NCI-H1930 (cell line): ENCODE measurements around the gene AKNAD1.
"Not testable (repeated sequence)": the region's sequence is repeated elsewhere in the genome, so short reads cannot be mapped to it uniquely, and the experiment has no call there.

ENCODE experiments used
- DNase-seq, 2 experiments: peaks; one replicate each; lab custom pipeline; 2025; lab: John Stamatoyannopoulos, UW

AKNAD1 gene

GRCh38 chr1:108829498-108829916 lies 27.4 kb downstream of the AKNAD1 start:
- no peak for DNase-seq

- DNase-seq: peak; percentile 44 to 50
Observed at GRCh38 chr1:108828074-108828961, 28.6 kb downstream of the AKNAD1 start.

GRCh38 chr1:108826081-108826635 lies 30.7 kb downstream of the AKNAD1 start:
- DNase-seq: no peak

GRCh38 chr1:108824051-108824450 lies 32.8 kb downstream of the AKNAD1 start:
- DNase-seq: no peak

GRCh38 chr1:108823632-108824031 lies 33.3 kb downstream of the AKNAD1 start:
- no peak for DNase-seq

- no peak for DNase-seq
Observed at GRCh38 chr1:108819878-108820277, 37.0 kb downstream of the AKNAD1 start.

- no peak for DNase-seq
Observed at GRCh38 chr1:108817811-108818210, 39.1 kb downstream of the AKNAD1 start.

GRCh38 chr1:108817016-108817415 lies 39.9 kb downstream of the AKNAD1 start:
- no peak for DNase-seq

- no peak for DNase-seq
Observed at GRCh38 chr1:108816049-108816893, 40.6 kb downstream of the AKNAD1 start.

GRCh38 chr1:108815566-108815965 lies 41.3 kb downstream of the AKNAD1 start:
- DNase-seq: no peak

- no peak for DNase-seq
Observed at GRCh38 chr1:108814343-108815125, 42.4 kb downstream of the AKNAD1 start.

GRCh38 chr1:108813326-108813725 lies 43.6 kb downstream of the AKNAD1 start:
- DNase-seq: no peak

- DNase-seq: no peak
Observed at GRCh38 chr1:108811611-108812010, 45.3 kb downstream of the AKNAD1 start.

- DNase-seq: no peak
Observed at GRCh38 chr1:108808438-108808837, 48.5 kb downstream of the AKNAD1 start.

GRCh38 chr1:108803548-108803947 lies 53.3 kb downstream of the AKNAD1 start:
- DNase-seq: no peak

GRCh38 chr1:108801101-108801500 lies 55.8 kb downstream of the AKNAD1 start:
- DNase-seq: no peak

- DNase-seq: no peak
Observed at GRCh38 chr1:108799001-108799400, 57.9 kb downstream of the AKNAD1 start.

- DNase-seq: no peak
Observed at GRCh38 chr1:108792420-108792819, 64.5 kb downstream of the AKNAD1 start.

- no peak for DNase-seq
Observed at GRCh38 chr1:108791790-108792189, 65.1 kb downstream of the AKNAD1 start.

GRCh38 chr1:108785880-108786279 lies 71.0 kb downstream of the AKNAD1 start:
- no peak for DNase-seq

- DNase-seq: no peak
Observed at GRCh38 chr1:108785264-108785663, 71.6 kb downstream of the AKNAD1 start.

- DNase-seq: not testable (repeated sequence)
Observed at GRCh38 chr1:108781575-108781944, 75.3 kb downstream of the AKNAD1 start.
